GM19438 (cell line): ENCODE results near the gene LRBA.

Experiments
- ATAC-seq: cut with Tn5 transposase; IDR thresholded peaks from one replicate; pipeline ENCODE4 v1.9.1; 2021; ENCODE audit warnings: low read depth; ENCODE audit not compliant: unreplicated experiment

Gene LRBA

DNA sequence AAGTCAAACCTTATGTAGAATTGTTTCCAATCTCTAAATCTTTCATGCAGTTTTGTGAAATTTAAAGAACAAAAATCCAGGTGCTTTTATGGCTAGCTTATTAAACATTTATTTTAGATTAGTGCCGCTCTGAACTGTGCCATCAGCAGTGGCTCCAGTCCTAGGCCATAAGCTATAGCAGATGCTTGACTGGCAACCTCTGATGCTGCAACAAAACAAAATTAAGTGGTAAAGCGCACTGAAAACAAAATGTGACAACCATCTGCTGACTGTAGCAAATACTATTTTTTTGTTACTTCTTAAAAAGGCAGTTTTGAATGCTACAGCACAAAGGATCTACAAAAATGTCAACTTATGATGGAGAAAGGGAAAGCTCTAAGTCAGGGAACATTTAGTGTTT is 699.4 kb downstream of the LRBA start:
- ATAC-seq: no peak

DNA sequence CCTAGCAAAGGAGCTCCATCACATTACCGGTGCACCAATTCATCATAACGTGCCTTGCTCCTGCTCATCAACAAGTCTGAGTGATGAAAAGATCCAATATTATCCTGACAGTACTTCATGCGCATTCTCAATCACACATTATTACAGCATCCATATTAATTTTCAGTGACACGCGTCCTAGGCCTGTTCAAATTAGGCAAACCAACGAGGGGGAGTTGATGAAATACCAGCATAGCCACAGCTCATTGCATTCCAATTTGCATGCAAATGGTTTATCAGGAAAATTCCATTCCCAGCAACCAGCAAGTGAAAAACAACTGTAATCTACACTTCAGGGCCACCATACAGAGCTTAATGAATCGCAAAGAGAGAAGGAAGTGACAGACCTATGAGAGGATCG is 699.9 kb downstream of the LRBA start:
- ATAC-seq: no peak

DNA sequence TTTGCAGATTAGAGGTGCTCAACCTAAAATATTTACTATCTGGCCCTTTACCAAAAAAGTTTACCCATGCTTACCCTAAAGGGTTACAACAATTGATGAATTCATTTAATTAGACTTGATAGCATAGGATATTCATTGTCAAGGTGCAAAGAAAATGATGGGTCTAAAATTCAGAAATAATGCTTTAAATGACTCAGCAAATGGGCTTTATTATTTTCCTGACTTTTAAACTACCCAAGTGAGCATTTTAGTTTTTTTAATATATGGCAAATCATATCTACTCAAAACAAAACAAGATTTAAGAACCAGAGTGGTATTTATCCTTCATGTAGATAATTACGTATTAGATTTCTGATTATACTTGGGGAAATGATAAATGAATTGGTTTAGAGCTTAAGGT is 701.1 kb downstream of the LRBA start:
- ATAC-seq: no peak

DNA sequence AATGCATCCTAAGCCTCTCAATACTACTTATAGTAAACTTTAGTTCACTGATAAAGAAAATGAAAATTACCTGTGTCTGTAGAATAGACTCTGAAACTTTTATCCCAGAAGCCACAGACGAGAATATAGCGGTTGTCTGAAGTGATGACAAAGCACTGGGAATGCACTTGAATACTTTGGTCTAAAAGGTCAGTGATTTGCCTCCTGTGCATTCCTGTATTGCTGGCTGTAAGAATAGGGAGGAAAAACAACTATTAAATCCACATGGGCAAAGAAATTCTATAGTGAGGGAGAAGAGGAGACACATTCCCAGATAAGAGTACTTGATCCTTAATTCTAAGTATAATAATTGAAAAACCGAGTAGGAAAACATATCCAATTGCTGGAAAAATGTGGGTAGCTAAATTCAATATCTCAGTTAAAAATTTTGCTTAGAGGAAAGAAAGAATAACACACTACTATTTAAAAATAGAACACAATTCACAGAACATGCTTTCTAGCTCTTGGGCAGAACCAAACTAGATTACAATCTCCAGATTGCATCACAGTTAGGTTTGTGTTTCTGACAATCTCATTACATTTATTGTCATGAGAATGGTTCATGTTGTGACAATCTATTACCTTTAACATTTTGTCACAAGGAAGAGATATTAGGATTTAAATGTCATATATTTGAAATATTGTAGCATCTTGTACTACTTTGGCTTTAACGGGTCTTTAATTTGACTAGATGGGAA is 704.8 kb downstream of the LRBA start:
- no peak for ATAC-seq

DNA sequence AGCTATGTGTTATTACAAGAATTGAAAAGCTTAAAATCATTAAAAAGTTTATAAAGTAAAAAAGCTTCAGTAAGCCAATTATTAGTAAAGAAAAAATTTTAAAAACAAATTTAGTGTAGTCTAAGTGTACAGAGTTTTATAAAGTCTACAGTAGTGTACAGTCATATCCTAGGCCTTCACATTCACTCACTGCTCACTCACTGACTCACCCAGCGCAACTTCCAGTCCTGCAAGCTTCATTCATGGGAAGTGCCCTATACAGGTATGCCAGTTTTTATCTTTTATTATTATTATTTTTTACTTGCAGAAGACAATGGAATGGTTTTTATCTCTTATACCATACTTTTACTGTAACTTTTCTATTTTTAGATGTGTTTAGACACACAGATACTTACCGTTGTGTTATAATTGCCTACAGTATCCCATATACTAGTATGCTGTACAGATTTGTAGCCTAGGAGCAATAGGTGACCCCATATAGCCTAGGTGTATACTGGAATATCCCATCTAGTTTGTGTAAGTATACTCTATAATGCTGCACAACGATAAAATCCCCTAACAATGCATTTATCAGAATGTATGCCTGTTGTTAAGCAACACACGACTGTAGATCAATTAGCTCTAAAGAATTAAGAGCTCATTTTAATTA is 706.1 kb downstream of the LRBA start:
- ATAC-seq: no peak

DNA sequence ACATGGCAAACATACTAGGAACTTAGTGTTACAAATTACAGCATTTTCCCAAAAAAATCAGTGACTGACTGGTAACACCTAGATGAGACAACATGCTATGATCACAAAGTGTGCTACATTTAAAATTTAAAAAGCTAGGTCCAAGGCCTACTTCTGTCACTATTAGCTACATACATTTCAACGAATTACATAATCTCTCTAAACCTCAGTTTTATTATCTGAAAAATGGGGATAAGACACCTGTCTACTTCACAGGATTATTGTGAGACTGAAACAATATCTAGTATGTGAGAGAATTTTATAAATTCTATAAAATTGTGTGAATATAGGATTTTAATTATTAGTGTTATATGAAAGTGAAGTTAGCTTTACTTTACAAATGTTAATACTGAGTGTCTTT is 708.4 kb downstream of the LRBA start:
- no peak for ATAC-seq

DNA sequence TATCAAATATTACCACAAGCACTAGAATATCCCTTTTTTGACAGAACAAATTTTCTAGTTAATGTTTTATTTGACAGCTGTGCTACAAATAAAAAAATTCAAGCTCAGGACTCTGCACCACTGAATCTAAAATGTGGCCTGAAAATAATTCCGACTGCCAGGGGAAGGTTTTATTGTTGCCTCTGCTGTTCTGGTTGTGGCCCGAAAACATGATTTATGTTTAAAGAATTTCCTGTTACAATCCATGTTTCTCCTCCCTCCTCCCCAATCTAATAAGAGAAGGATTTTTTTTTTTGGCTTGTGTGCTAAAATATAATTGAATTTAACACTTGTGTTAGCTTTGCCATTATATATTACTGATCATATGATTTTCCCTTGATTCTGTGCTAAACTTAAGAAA is 709.1 kb downstream of the LRBA start:
- no peak for ATAC-seq

DNA sequence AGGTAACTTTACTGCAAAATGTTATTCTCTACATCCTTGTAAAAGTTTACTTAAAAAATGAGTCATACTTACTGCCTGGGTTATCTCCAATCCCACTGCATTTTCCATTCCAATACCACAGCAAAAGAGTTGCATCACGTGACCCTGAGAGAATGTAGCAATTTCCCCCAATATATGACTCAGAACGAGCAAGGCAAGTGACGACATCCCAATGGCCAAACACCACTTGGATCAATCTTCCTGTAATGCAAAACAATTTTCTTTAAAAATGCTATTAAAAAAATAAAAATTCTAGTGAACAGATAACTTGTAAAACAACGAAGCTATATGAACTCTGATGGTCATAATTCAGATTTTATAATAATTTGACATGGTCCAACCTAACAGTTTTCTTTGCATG is 712.5 kb downstream of the LRBA start:
- ATAC-seq: no peak

DNA sequence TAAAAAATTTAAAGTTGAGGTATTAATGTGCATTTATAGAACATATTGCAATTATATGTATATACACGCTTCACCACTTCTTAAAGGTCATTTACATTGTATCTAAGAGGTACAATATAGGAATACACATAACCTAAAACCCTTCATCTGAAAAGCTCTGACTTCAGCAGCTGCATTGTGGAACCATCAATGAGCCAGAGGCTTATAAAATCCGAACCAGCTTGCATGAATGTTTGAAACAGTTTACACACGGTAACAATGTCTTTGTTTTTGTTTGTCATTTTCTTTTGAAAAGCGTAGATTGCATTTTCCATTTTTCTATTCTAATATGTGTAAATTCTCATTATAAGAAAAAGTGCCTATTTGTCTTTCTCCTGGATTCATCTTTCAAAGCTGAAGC is 715.3 kb downstream of the LRBA start:
- ATAC-seq: no peak

DNA sequence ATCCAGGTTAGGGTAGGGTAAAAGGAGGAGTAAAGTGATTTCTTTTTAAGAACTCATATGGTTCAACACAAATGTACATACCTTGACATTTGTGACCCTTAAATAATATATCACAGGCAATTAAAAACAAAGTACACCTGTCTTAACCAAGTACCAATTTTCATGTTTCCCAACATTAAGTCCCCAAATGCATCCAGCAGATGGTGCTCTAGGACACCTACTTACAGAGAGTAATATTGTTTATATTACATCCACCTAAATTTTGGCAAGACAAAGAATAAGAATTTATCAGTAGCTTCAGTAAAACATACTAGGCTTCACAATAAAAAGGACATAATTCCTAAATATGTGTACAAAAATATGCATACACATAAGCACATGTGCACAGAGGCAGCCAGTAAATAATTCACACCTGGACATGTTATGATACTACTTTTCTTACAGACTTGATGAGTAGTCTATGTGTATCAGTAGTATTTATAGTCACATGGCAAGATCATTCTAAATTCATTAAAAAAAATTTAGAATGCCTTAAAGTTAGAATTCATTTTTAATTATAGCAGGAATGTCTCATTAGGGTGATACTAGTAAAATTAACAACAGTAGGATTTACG is 717.1 kb downstream of the LRBA start:
- ATAC-seq: no peak

DNA sequence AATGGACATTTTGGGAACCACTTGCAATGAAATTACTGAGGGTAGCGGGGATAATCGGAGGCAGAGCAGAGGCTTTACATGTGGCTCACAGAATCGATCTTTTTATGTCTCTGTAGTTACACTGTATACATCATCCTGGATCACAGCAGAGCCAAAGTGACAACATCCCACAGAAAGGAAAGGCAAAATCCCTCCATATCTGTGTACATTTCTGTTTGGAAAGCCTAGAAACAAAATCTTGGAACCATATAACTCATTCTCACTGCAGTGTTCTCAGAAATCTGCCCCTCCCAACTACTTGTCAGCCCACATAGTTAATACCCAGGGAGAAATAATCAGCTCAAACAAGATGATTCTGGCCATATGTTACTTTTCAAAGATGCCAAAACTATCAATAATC is 725.2 kb downstream of the LRBA start:
- no peak for ATAC-seq

DNA sequence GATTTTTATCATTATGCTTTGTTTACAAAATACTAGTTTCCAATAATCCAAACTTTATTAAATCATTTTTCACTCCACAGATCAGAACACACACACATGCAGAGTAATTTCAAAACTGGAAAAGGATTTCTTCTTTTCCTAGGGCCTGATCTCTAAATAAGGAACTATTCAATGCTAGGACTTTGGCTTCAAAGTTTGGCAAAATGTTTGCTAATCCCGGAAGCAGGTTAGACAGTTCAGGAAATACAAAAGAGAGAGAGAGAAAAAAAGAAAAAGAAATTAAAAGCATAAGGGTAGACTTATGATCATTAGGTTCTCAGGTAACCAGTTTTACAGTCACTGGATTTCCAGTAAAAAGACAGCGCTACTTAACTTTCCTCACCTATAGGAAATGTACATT is 725.9 kb downstream of the LRBA start:
- ATAC-seq: no peak

DNA sequence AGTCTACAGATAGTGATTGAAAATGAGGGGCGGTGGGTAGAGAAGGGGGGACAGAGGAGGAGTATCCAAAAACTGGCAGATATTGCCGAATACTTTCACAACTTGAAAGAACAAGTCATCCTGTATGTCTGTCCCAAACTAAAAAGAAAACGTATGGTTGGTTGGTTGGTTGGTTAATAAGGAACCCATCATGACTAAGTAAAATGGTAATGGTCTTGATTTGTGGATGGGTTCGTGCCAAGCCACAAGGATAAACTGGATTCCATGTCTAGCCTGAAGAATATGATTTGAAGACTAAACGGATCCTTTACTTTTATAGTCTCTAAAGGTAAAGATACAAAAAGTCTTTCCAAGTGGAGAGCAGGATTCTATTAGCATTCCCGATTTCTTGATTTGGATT is 728.4 kb downstream of the LRBA start:
- no peak for ATAC-seq

DNA sequence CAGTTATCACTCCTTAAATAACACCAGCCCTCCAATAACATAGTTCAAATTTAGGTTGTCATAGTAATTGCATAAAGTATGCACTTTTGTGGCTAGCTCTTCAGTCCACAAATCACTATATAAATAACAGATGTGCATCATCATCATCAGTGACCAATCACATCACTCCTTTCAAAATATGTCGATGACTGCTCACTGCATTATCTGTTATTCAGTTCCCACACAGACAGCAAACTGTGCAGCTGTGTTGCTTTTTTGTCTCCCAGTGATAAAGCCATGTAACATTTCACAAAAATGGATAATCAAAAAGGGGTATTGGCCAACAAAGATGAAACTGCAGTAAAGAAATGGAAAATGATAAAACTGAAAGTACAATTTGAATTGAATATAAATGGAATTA is 731.4 kb downstream of the LRBA start:
- ATAC-seq: no peak

DNA sequence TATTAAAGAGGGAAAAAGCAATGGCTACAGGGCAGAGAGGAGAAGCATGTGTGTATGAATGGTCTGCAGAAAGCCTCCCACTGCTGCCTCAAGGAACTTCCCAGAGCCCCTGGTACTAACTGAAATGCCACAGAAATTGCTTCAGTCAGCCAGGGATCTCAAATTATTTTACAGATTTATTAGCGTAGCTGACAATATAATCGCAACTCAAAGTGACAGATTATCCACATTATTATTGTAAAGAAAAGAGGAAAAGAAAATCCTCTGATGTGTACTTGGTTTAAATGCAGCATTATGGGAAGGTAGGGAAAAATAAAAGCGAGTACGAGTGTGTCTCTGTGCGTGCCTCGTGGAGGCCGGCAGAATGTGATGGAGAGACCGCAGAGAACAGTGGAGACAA is 734.1 kb downstream of the LRBA start:
- no peak for ATAC-seq

DNA sequence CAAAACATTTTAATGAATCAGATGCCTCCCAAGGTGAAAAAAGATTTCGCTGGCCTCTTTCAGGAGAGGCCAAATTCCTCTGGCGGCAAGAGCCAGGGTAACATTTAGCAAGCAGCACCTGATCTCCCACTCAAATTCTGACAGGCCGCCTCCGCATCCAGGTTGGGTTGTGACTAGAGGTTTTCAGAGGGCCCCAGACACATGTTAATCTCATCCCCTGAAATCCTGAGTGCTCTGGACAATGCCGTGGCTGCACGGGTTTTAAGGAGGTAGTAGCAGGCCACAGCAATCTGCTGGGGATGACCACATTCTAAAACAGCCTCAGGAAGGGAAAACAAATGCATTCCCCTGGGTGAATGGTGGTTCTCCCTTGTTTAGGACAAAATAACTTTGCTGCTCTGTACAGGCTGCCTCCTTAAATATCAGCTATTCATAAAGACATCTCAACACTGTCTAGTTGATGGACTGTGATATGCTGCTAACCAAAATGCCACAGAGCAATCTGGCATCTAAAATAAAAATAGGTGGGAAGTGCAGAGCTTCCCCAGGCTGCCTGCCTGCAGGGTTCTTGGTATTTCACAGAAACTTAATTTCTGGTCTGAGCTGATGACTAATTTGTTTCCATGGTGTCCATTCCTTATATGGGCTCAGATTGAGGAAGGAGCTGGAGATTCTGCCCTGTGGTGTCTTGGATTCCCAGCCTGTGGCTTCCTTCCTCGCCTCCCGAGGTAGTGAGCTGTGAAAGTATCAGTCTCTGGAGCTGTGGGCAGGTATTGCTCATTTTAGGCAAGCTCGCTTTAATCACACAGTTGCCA is 734.8 kb downstream of the LRBA start:
- no peak for ATAC-seq

DNA sequence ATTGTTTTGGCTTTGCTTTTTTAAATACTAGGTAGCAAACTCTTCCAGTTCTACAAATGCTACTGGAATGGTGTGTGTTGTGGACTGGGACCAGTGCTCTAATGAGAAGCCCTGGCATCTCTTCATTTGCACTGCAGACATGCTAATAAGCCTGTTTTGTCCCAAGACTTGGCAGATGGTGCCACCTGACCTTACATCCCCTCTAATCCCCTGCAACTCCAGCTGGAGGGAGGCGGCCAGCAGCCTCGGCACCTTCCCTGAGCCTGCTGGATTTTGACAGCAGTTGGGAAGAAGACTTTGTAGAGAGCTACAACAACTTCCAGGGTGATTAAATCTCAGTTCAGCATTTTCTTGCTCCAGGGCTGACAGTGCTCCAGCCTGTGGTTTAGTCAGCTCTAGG is 736.9 kb downstream of the LRBA start:
- ATAC-seq: no peak

DNA sequence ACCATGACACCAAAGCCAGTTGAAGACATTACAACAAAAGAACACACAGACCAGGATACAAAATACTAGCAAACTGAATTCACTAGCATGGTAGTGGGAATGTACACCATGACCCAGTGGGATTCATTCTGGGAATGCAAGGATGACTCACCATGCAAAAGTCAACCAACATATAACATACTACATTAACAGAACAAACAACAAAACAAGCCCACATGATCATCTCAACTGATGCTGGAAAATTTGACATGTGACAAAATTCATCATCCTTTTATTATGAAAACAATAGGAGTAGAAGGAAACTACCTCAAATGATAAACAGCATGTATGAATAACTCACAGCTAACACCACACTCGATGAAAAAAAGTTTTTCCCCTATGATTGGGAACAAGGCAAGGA is 746.6 kb downstream of the LRBA start:
- no peak for ATAC-seq

DNA sequence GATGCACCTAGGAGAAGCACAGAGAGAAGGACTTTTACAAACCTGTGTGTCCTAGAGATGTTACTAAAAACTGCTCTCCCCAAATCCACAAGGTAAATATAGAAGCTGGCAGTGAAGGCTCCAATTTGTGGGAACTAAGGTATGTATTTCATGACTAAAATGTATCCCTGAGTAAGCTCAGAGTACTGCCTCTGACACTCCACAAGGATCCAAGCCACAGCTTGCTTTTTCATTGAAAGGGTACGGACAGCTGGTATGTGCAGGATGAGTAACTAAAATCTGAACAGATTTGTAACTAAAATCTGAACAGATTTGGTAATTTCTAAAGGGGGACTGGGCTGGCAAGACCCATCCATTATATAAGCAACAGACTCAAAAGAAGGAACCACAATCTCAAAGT is 749.3 kb downstream of the LRBA start:
- ATAC-seq: no peak

DNA sequence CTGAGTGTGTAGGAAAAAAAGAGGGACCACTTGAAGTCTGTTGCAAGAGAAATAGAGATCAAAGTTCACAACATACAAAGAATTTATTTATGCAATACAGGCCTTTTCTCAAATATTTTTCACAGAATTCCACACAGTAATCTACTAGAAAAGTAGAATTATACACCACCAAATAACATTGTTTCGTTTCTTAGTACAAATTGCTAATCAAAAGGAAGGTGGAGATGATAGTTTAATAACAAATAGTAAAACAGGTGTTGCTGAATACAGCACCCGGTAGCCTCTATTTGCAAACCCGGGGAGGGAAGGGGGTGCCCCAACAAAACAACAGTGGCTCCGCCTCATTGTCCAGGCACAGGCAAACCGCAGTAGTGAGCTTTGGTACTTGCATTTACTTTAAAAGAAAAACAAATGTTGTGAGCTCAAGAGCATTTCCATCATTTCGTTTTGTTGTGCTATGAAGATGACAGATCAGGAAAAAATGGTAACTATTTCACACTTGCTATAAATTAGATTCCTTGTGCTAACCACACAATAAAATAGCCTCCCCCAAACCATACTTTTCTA is 750.4 kb downstream of the LRBA start:
- ATAC-seq: no peak

DNA sequence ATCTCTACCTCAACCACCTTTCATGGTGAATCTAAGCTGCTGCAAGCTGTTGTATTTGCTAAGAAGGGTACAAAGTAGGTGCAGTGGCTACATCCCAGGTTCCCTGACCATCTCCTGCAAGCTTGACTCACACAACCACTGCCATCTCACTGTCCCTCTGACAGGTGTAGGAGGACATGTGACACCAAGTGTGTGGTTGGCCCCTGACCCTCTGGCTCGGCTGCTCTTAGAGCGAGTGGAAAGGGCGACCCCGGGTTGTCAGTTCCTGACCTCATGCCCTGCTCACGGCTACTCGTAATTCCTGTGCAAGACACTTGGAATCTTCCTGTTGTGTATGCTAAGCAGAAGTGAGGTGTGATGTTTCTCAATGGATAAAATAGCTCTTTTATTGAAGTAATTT is 752.5 kb downstream of the LRBA start:
- no peak for ATAC-seq
